Smooth muscle cell (in vitro differentiated cells): ENCODE measurements around the gene GAP43. TPM values are rescaled to one million over a fixed set of nuclear protein-coding genes. Genes with fewer than 3 reads are reported as not detected.

Source experiments
- DNase-seq: peaks from one replicate; lab custom pipeline; 2025; ENCODE audit not compliant: unreplicated experiment; lab: John Stamatoyannopoulos, UW
- H2AFZ ChIP-seq: fragments of 200-600 bp; sonication (generic); 2 replicates; pipeline ENCODE4 v1.6.0; 2016; ENCODE audit warnings: antibody characterized with exemption, low read depth, mild to moderate bottlenecking
- H3F3A ChIP-seq: fragments of 200-600 bp; sonication (generic); 2 replicates; pipeline ENCODE4 v1.6.0; 2017; ENCODE audit warnings: antibody characterized with exemption, low read depth
- H3K27ac ChIP-seq: fragments of 200-600 bp; sonication (generic); 2 replicates; pipeline ENCODE4 v1.5.1; 2016; ENCODE audit warnings: low read depth, mild to moderate bottlenecking
- H3K27me3 ChIP-seq: fragments of 200-600 bp; sonication (generic); 2 replicates; pipeline ENCODE4 v1.6.1; 2016; ENCODE audit warnings: low read depth, mild to moderate bottlenecking
- H3K36me3 ChIP-seq: fragments of 200-600 bp; sonication (generic); 2 replicates; pipeline ENCODE4 v1.5.1; 2016; ENCODE audit warnings: low read depth
- H3K4me1 ChIP-seq: fragments of 200-600 bp; sonication (generic); 2 replicates; pipeline ENCODE4 v1.5.1; 2016; ENCODE audit warnings: low read depth
- H3K4me2 ChIP-seq: fragments of 200-600 bp; sonication (generic); 2 replicates; pipeline ENCODE4 v1.6.0; 2016; ENCODE audit warnings: mild to moderate bottlenecking
- H3K4me3 ChIP-seq: fragments of 200-600 bp; sonication (generic); 2 replicates; pipeline ENCODE4 v1.5.1; 2016; ENCODE audit warnings: mild to moderate bottlenecking
- H3K79me2 ChIP-seq: fragments of 200-600 bp; sonication (generic); 2 replicates; pipeline ENCODE4 v1.6.0; 2016; ENCODE audit warnings: low read depth, mild to moderate bottlenecking
- H3K9ac ChIP-seq: fragments of 200-600 bp; sonication (generic); 2 replicates; pipeline ENCODE4 v1.6.0; 2016; ENCODE audit warnings: low read depth
- H3K9me3 ChIP-seq: fragments of 200-600 bp; sonication (generic); replicated peaks from 2 replicates; pipeline ENCODE4 v1.5.1; 2016; ENCODE audit warnings: low read depth
- H4K20me1 ChIP-seq: fragments of 200-600 bp; sonication (generic); 2 replicates; pipeline ENCODE4 v1.6.0; 2016; ENCODE audit warnings: low read depth
- WGBS: methylation state at CpG from one replicate; pipeline ENCODE4 v1.1.7; 2016; ENCODE audit warnings: low lambda C conversion rate; 5-methylcytosine and 5-hydroxymethylcytosine counted together
- polyA plus RNA-seq: library from polyadenylated mRNA; unstranded; fragments of >200 nt; fragmentation: Nextera tagmentation; extraction: Ambion mirVana; gene quantifications from 2 replicates; pipeline ENCODE4 v1.2.1, GENCODE V29; 2016
- total RNA-seq: library from RNA; depleted of rRNA; stranded (reverse); fragments of >200 nt; gene quantifications from 2 replicates; pipeline ENCODE4 v1.2.3, GENCODE V29; 2014
- TF ChIP-seq, protein P1 (sequence below): fragments of 200-600 bp; sonication (generic); IDR thresholded peaks from 2 replicates; pipeline ENCODE4 v1.5.1; 2017; ENCODE audit warnings: borderline replicate concordance, mild to moderate bottlenecking, antibody characterized with exemption; ENCODE audit not compliant: insufficient read depth, poor library complexity, severe bottlenecking

GAP43 gene
- total and polyA plus RNA-seq, 2 experiments from 2014 or later: 5.3 to 11.7 TPM

DNA sequence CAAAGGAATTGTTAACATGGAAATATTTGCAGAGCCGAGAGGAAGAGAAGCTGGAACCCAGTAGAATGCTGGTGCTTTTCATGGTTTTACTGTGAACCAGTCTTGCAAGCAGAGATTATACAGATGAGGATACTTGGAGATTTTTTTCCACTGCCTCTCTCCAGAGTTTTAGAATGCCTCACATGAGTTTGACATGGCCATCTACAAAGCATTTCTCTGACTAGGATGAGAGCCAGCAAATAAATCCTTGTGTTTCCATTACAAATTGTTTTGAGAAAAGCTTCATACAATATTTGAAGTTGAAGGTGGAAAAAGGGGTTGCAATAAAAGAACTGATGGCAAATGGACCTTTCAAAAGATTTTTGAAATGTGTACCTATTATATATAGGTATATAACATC, 45.0 kb upstream of the GAP43 start:
- Histone ChIP-seq H3K4me2 (no peak overlapping the region), H3K4me3 (no peak overlapping the region), H3K79me2 (no peaks in the 10 kb centered on the region), H3K9me3 (no peaks in the 10 kb centered on the region), H3K36me3 (no peaks in the 10 kb centered on the region), H3F3A (no peaks in the 10 kb centered on the region), H3K27me3 (no peaks in the 10 kb centered on the region), H3K4me1 (peaks cover 15% of the 10 kb centered on the region), H3K27ac (no peak overlapping the region), H2AFZ (no peak overlapping the region), H3K9ac (no peak overlapping the region), H4K20me1 (no peaks in the 10 kb centered on the region)
- no peak for DNase-seq
- WGBS: 88% methylated on average over 1 of the region's 1 CpG
- TF ChIP-seq, protein P1, sequence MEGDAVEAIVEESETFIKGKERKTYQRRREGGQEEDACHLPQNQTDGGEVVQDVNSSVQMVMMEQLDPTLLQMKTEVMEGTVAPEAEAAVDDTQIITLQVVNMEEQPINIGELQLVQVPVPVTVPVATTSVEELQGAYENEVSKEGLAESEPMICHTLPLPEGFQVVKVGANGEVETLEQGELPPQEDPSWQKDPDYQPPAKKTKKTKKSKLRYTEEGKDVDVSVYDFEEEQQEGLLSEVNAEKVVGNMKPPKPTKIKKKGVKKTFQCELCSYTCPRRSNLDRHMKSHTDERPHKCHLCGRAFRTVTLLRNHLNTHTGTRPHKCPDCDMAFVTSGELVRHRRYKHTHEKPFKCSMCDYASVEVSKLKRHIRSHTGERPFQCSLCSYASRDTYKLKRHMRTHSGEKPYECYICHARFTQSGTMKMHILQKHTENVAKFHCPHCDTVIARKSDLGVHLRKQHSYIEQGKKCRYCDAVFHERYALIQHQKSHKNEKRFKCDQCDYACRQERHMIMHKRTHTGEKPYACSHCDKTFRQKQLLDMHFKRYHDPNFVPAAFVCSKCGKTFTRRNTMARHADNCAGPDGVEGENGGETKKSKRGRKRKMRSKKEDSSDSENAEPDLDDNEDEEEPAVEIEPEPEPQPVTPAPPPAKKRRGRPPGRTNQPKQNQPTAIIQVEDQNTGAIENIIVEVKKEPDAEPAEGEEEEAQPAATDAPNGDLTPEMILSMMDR: no peak

GRCh38 chr3:115580566-115580965, 42.7 kb upstream of the GAP43 start:
- H3K9me3 ChIP-seq: no peaks in the 10 kb centered on the region
- no peaks in the 10 kb centered on the region for H3K36me3 ChIP-seq
- peak overlapping the region; percentile 38 for H3K27ac ChIP-seq
- H3K9ac ChIP-seq: no peak overlapping the region
- TF ChIP-seq, protein P1: no peak
- DNase-seq: no peak
- H2AFZ ChIP-seq: peak overlapping the region; percentile 43
- peaks cover 15% of the 10 kb centered on the region for H3K4me1 ChIP-seq
- no peaks in the 10 kb centered on the region for H3F3A ChIP-seq
- 0% methylated on average over 1 of the region's 1 CpG for WGBS
- no peaks in the 10 kb centered on the region for H4K20me1 ChIP-seq
- H3K27me3 ChIP-seq: no peaks in the 10 kb centered on the region
- no peaks in the 10 kb centered on the region for H3K79me2 ChIP-seq
- H3K4me2 ChIP-seq: no peak overlapping the region
- no peak overlapping the region for H3K4me3 ChIP-seq

DNA sequence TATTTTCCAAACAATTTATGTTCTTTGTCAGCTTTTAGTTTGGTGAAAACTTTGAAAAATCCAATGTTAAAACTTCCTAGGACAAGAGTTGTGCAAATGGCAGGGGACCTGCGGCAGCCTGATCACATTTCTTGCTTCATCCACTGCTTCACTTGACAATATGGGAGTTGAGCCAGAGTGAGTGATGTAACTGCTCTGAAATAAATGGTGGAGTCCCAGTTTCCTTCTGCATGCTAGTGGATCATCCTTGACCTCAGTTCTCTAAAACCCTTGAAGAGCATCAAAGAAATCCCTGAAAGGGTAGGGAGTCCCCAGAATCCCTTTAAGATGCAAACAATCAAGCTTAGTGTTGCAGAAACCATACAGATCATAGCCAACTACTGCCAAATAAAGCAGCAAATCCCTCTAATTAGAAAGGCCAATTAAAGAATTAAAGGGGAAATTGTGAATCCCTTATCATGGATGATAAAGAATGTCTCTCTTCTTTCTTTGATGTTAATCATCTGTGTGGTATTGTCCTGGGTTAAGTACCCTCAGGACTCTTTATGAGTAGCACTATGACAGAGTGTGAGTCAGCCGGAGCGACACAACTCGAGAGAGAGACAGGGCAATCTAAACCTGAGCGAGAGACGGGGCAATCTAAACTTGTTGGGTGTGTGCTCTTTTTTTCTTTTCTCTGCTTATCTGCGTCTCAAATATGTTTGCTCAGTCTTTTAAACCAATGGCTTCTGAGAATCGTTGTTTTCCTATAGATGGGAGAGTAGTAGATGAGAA, 41.8 kb upstream of the GAP43 start:
- Histone ChIP-seq H3K79me2 (no peaks in the 10 kb centered on the region), H3K4me2 (peak overlapping the region; percentile 6), H4K20me1 (no peaks in the 10 kb centered on the region), H3K27me3 (no peaks in the 10 kb centered on the region), H3K36me3 (no peaks in the 10 kb centered on the region), H3K27ac (peak overlapping the region; percentile 38), H3K4me1 (peaks cover 15% of the 10 kb centered on the region), H3K9me3 (no peaks in the 10 kb centered on the region), H3K9ac (no peak overlapping the region), H3F3A (no peaks in the 10 kb centered on the region), H2AFZ (no peak overlapping the region), H3K4me3 (no peak overlapping the region)
- TF ChIP-seq, protein P1: no peak
- 31% methylated on average over 8 of the region's 8 CpGs for WGBS
- no peak for DNase-seq
